ENCODE results near the gene ZGPAT. TPM values are rescaled to one million over a fixed set of nuclear protein-coding genes. Genes with fewer than 3 reads are reported as not detected.

ZGPAT gene
- total and polyA plus RNA-seq, 7 experiments from 2014 or later = 42.9 to 82.1 (median 47.5) TPM

DNA sequence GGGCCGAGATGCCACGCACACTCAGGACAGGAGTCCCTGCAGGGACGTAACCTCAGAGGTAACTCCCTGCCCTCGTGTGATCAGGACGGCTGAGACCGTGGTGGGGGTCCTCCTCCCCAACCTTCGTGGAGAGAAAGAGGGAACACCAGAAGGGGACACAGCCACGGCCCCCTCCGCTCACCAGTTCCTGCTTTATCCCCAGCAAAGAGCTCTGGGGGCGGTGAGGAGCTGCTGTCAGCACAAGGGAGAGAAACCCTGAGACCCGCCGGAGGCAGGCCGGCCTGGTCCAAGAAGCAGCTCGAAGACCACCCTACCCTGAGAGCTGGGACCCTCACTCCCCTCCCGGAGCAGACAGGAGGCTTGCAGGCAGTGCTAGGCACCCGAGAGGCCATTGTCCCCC lies 76.1 kb downstream of the ZGPAT start:
- peaks cover 10 to 24% (median 18%) of the 10 kb centered on the region in 7 donors for H3K4me1 Mint-ChIP-seq

DNA sequence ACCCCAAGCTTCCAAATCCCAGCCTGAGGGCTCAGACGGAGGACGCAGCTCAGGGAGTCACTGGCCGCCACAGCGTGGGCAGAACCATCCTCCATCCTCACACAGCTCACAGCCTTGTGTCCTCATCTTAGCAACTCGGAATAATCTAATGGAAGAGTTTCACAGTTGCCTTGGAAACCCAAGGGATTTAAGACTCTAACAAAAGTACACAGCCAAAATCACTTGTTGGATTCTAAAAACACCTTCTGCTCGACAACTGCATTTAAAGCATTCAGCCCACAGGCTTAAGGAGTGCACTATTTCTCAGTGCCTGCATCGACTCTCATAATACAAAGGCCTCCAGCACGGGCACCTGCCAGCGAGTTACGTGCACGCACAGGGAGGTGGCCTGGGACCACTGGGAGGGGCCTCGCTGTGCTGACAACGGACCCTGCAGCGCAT lies 77.9 kb downstream of the ZGPAT start:
- no peaks in the 10 kb centered on the region for H3K27me3 Mint-ChIP-seq
- no peak overlapping the region for H3K4me3 Mint-ChIP-seq
- no peaks in the 10 kb centered on the region for H3K27me3 ChIP-seq (ENCODE audit: control insufficient read depth in 2 of 2, insufficient read depth in 2 of 2, low read length in 2 of 2)
- H3K36me3 Mint-ChIP-seq = no peaks in the 10 kb centered on the region
- intact Hi-C loops (cut with micrococcal nuclease) = loop anchor here (1.0 kb wide), 6 partner anchors 79 to 335 kb away; partner anchors contain the start of genes PTK6 (in 1 of the 2) and UCKL1 (in 1 of the 2)
- ChIA-PET CTCF (interaction anchor here (0.7 to 1.5 kb wide), 8 partner anchors 11 to 253 kb away, joined by 3 to 6 read pairs (median 4); partner anchors contain the start of gene TPD52L2), POLR2A (interaction anchor here (0.8 kb wide), 2 partner anchors 78 to 185 kb away, joined by 3 to 4 read pairs; partner anchors contain the start of genes ARFRP1 and ZGPAT)
- no peak for DNase-seq
- H3K4me3 ChIP-seq (ENCODE audit: low read length) = no peak overlapping the region
- ATAC-seq = no peak
- no peaks in the 10 kb centered on the region for H3K9me3 ChIP-seq (ENCODE audit: control insufficient read depth in 2 of 3, low read length in 3 of 3)
- no peaks in the 10 kb centered on the region for H3K36me3 ChIP-seq (ENCODE audit: control insufficient read depth in 2 of 3, insufficient read depth in 3 of 3, low read length in 3 of 3)
- H3K9me3 Mint-ChIP-seq = peaks cover 0 to 2% (median 0%) of the 10 kb centered on the region in 11 donors
- peaks cover 10 to 24% (median 18%) of the 10 kb centered on the region in 7 donors for H3K4me1 Mint-ChIP-seq
- H3K27ac Mint-ChIP-seq = peak overlapping the region in 5 of 9 donors; percentile 42 to 82 (median 69)
- H3K4me1 ChIP-seq (ENCODE audit: control insufficient read depth in 2 of 2, insufficient read depth in 2 of 2, low read length in 2 of 2) = peaks cover 8 to 9% of the 10 kb centered on the region in 2 donors
- H3K27ac ChIP-seq (ENCODE audit: low read depth, low read length) = no peak overlapping the region

More for the DNA sequence above, 76.1 kb downstream of the ZGPAT start:
- DNase-seq (no peak), ATAC-seq (no peak)
- intact Hi-C loops (cut with micrococcal nuclease) = no loop called here
- H3K27me3 ChIP-seq (ENCODE audit: control insufficient read depth in 2 of 2, insufficient read depth in 2 of 2, low read length in 2 of 2) = no peaks in the 10 kb centered on the region
- no peaks in the 10 kb centered on the region for H3K9me3 Mint-ChIP-seq
- no peaks in the 10 kb centered on the region for H3K36me3 Mint-ChIP-seq
- H3K4me1 ChIP-seq (ENCODE audit: control insufficient read depth in 2 of 2, insufficient read depth in 2 of 2, low read length in 2 of 2) = peaks cover 8 to 9% of the 10 kb centered on the region in 2 donors
- no peak overlapping the region for H3K4me3 ChIP-seq (ENCODE audit: low read length)
- H3K27ac Mint-ChIP-seq = no peak overlapping the region
- ChIA-PET POLR2A (interaction anchor here (0.7 to 1.0 kb wide), 2 partner anchors 47 to 77 kb away, joined by 3 read pairs; partner anchors contain the start of genes ARFRP1, LIME1 and ZGPAT), CTCF (interaction anchor here (0.8 to 1.8 kb wide), 5 partner anchors 48 to 246 kb away, joined by 3 to 6 read pairs (median 4); partner anchors contain the start of genes LIME1 and TPD52L2)
- H3K9me3 ChIP-seq (ENCODE audit: control insufficient read depth in 2 of 3, low read length in 3 of 3) = no peaks in the 10 kb centered on the region
- no peak overlapping the region for H3K27ac ChIP-seq (ENCODE audit: low read depth, low read length)
- no peak overlapping the region for H3K4me3 Mint-ChIP-seq
- H3K36me3 ChIP-seq (ENCODE audit: control insufficient read depth in 2 of 3, insufficient read depth in 3 of 3, low read length in 3 of 3) = no peaks in the 10 kb centered on the region
- no peaks in the 10 kb centered on the region for H3K27me3 Mint-ChIP-seq

Other genes starting within 250 kb of the ZGPAT start
- gene KCNQ2, start 235.4 kb upstream of the ZGPAT start, total RNA-seq = under 1 TPM in 3 of 5 experiments, not detected in 2; 0.27 to 0.72 (median 0.30) TPM
- not detected for gene KCNQ2, start 235.4 kb upstream of the ZGPAT start, polyA plus RNA-seq
- 1 to 10 TPM in 2 of 5 experiments, under 1 TPM in 2, not detected in 1; 0.11 to 1.5 (median 0.92) TPM for gene EEF1A2, start 209.0 kb upstream of the ZGPAT start, total RNA-seq
- gene EEF1A2, start 209.0 kb upstream of the ZGPAT start, polyA plus RNA-seq = under 1 TPM in 1 of 2 donors, not detected in 1; 0.08 TPM
- 100 to 1,000 TPM; 138 to 225 (median 184) TPM for gene PPDPF, start 187.3 kb upstream of the ZGPAT start, total RNA-seq
- 10 to 100 TPM; 67.7 to 83.1 TPM for gene PPDPF, start 187.3 kb upstream of the ZGPAT start, polyA plus RNA-seq
- gene PTK6, start 170.7 kb upstream of the ZGPAT start, total RNA-seq = under 1 TPM in 4 of 5 experiments, not detected in 1; 0.19 to 0.96 (median 0.62) TPM
- under 1 TPM; 0.07 to 0.38 TPM for gene PTK6, start 170.7 kb upstream of the ZGPAT start, polyA plus RNA-seq
- gene SRMS, start 160.3 kb upstream of the ZGPAT start, total RNA-seq = under 1 TPM in 1 of 5 experiments, not detected in 4; 0.24 TPM
- not detected for gene SRMS, start 160.3 kb upstream of the ZGPAT start, polyA plus RNA-seq
- 1 to 10 TPM in 1 of 5 experiments, under 1 TPM in 4; 0.30 to 1.2 (median 0.32) TPM for gene FNDC11, start 153.9 kb upstream of the ZGPAT start, total RNA-seq
- gene FNDC11, start 153.9 kb upstream of the ZGPAT start, polyA plus RNA-seq = under 1 TPM; 0.22 to 0.90 TPM
- gene HELZ2, start 133.8 kb upstream of the ZGPAT start, total RNA-seq = 100 to 1,000 TPM in 1 of 5 experiments, 10 to 100 TPM in 4; 24.4 to 102 (median 42.1) TPM
- gene HELZ2, start 133.8 kb upstream of the ZGPAT start, polyA plus RNA-seq = 1 to 10 TPM; 3.8 to 5.8 TPM
- gene GMEB2, start 80.9 kb upstream of the ZGPAT start, total RNA-seq = 10 to 100 TPM; 17.4 to 30.2 (median 24.6) TPM
- 10 to 100 TPM; 11.0 to 21.9 TPM for gene GMEB2, start 80.9 kb upstream of the ZGPAT start, polyA plus RNA-seq
- gene STMN3, start 54.6 kb upstream of the ZGPAT start, total RNA-seq = 100 to 1,000 TPM in 2 of 5 experiments, 10 to 100 TPM in 3; 34.2 to 122 (median 70.3) TPM
- 10 to 100 TPM; 33.5 to 37.0 TPM for gene STMN3, start 54.6 kb upstream of the ZGPAT start, polyA plus RNA-seq
- 10 to 100 TPM; 28.4 to 47.2 (median 32.4) TPM for gene RTEL1, start 49.7 kb upstream of the ZGPAT start, total RNA-seq
- gene RTEL1, start 49.7 kb upstream of the ZGPAT start, polyA plus RNA-seq = 1 to 10 TPM; 1.9 to 8.6 TPM
- under 1 TPM in 1 of 5 experiments, not detected in 4; 0.74 TPM for gene TNFRSF6B, start 11.4 kb upstream of the ZGPAT start, total RNA-seq
- gene TNFRSF6B, start 11.4 kb upstream of the ZGPAT start, polyA plus RNA-seq = under 1 TPM in 1 of 2 donors, not detected in 1; 0.22 TPM
- 10 to 100 TPM; 55.4 to 92.1 (median 66.2) TPM for gene ARFRP1, start 63 bp upstream of the ZGPAT start, total RNA-seq
- gene ARFRP1, start 63 bp upstream of the ZGPAT start, polyA plus RNA-seq = 100 to 1,000 TPM in 1 of 2 donors, 10 to 100 TPM in 1; 89.1 to 108 TPM
- gene LIME1, start 28.6 kb downstream of the ZGPAT start, total RNA-seq = 100 to 1,000 TPM in 3 of 5 experiments, 10 to 100 TPM in 2; 96.8 to 118 (median 103) TPM
- 100 to 1,000 TPM; 205 to 366 TPM for gene LIME1, start 28.6 kb downstream of the ZGPAT start, polyA plus RNA-seq
- 100 to 1,000 TPM in 3 of 5 experiments, 10 to 100 TPM in 2; 88.7 to 136 (median 111) TPM for gene SLC2A4RG, start 31.7 kb downstream of the ZGPAT start, total RNA-seq
- gene SLC2A4RG, start 31.7 kb downstream of the ZGPAT start, polyA plus RNA-seq = 1 to 10 TPM; 3.0 to 4.6 TPM
- 1 to 10 TPM in 1 of 5 experiments, under 1 TPM in 3, not detected in 1; 0.05 to 1.7 (median 0.21) TPM for gene ZBTB46, start 123.2 kb downstream of the ZGPAT start, total RNA-seq
- under 1 TPM; 0.03 to 0.04 TPM for gene ZBTB46, start 123.2 kb downstream of the ZGPAT start, polyA plus RNA-seq
- gene ABHD16B, start 153.5 kb downstream of the ZGPAT start, total RNA-seq = under 1 TPM in 1 of 5 experiments, not detected in 4; 0.24 TPM
- gene ABHD16B, start 153.5 kb downstream of the ZGPAT start, polyA plus RNA-seq = 1 to 10 TPM in 1 of 2 donors, under 1 TPM in 1; 0.65 to 1.1 TPM
- gene TPD52L2, start 157.2 kb downstream of the ZGPAT start, total RNA-seq = 10 to 100 TPM; 33.7 to 56.8 (median 43.2) TPM
- gene TPD52L2, start 157.2 kb downstream of the ZGPAT start, polyA plus RNA-seq = 10 to 100 TPM; 67.4 to 84.0 TPM
- gene DNAJC5, start 187.1 kb downstream of the ZGPAT start, total RNA-seq = 10 to 100 TPM; 35.5 to 56.8 (median 50.3) TPM
- 1 to 10 TPM; 7.5 to 7.6 TPM for gene DNAJC5, start 187.1 kb downstream of the ZGPAT start, polyA plus RNA-seq
- gene UCKL1, start 248.4 kb downstream of the ZGPAT start, total RNA-seq = 10 to 100 TPM; 42.0 to 49.0 (median 46.6) TPM
- gene UCKL1, start 248.4 kb downstream of the ZGPAT start, polyA plus RNA-seq = 10 to 100 TPM; 20.5 to 33.0 TPM